Stomach (tissue), 4 donors: Measurements from ENCODE around the gene CERK.

Experiments
- POLR2A ChIP-seq, 4 donors: fragments of 450-650 bp; IDR thresholded peaks; one replicate each; pipeline ENCODE4 v1.6.1; 2016; ENCODE audit warnings: antibody characterized with exemption in 4 of 4, control low read depth in 2 of 4, mild to moderate bottlenecking in 1 of 4, moderate library complexity in 1 of 4
- POLR2AphosphoS5 ChIP-seq, 3 donors: sonication (generic); formaldehyde crosslinking; IDR thresholded peaks; one replicate each; pipeline ENCODE4 v1.6.1; 2016; ENCODE audit warnings: antibody characterized with exemption in 3 of 3
- TF ChIP-seq, protein P1 (sequence below), 7 experiments: fragments of 450-650 bp in 4 of 7; fragments of 200-600 bp in 3 of 7; sonication (generic) in 3 of 7; IDR thresholded peaks; one replicate each; pipeline ENCODE4 v1.5.1; 2016 to 2019; ENCODE audit warnings: antibody characterized with exemption in 7 of 7, control low read depth in 2 of 7, mild to moderate bottlenecking in 1 of 7

DNA sequence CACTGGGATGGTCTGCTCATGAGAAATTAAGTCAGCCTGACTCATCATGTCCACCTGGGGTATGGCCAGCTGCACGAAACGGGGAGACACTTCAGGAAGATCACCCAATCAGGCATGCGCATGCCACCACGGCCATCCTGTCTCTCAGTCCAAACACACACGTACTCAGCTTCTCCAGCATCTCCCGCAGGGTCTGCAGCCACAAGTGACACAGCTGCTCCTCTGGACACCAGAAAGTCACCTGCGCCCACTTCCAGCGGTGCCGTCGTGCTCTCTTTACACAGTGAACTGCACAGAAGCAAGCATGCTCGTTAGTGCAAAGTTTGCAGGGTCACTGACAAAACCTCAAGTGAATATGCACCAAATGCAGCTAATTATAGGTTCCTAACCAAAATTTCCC is 18.1 kb downstream of the CERK start:
- TF ChIP-seq POLR2A (IDR thresholded peaks at IDR 0.05) (no peak), POLR2AphosphoS5 (IDR thresholded peaks at IDR 0.05) (no peak)
- TF ChIP-seq, protein P1, sequence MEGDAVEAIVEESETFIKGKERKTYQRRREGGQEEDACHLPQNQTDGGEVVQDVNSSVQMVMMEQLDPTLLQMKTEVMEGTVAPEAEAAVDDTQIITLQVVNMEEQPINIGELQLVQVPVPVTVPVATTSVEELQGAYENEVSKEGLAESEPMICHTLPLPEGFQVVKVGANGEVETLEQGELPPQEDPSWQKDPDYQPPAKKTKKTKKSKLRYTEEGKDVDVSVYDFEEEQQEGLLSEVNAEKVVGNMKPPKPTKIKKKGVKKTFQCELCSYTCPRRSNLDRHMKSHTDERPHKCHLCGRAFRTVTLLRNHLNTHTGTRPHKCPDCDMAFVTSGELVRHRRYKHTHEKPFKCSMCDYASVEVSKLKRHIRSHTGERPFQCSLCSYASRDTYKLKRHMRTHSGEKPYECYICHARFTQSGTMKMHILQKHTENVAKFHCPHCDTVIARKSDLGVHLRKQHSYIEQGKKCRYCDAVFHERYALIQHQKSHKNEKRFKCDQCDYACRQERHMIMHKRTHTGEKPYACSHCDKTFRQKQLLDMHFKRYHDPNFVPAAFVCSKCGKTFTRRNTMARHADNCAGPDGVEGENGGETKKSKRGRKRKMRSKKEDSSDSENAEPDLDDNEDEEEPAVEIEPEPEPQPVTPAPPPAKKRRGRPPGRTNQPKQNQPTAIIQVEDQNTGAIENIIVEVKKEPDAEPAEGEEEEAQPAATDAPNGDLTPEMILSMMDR (IDR thresholded peaks at IDR 0.05), result no peak
